COLO668 (cell line): ENCODE results near the gene LGI2.
"Not testable (repeated sequence)": the region's sequence is repeated elsewhere in the genome, so short reads cannot be mapped to it uniquely, and the experiment has no call there.

Experiments
- DNase-seq: peaks from one replicate; lab custom pipeline; 2025; ENCODE audit not compliant: unreplicated experiment; lab: John Stamatoyannopoulos, UW

The LGI2 gene

GRCh38 chr4:25050370-25051078 is 19.8 kb upstream of the LGI2 start:
- DNase-seq = no peak

- no peak for DNase-seq
Measured at GRCh38 chr4:25043548-25043947, 12.8 kb upstream of the LGI2 start.

- DNase-seq = no peak
Measured at GRCh38 chr4:25033526-25033925, 2.8 kb upstream of the LGI2 start.

GRCh38 chr4:25032126-25032525 is 1.4 kb upstream of the LGI2 start:
- DNase-seq = no peak

- DNase-seq = peak; percentile 46
Measured at GRCh38 chr4:25031077-25031621, 403 bp upstream of the LGI2 start.

GRCh38 chr4:25029479-25030276 is 1.1 kb downstream of the LGI2 start:
- DNase-seq = peak; percentile 32

- no peak for DNase-seq
Measured at GRCh38 chr4:25028851-25029250, 1.9 kb downstream of the LGI2 start.

GRCh38 chr4:25022766-25023165 is 8.0 kb downstream of the LGI2 start:
- DNase-seq = no peak

GRCh38 chr4:25021216-25021615 is 9.5 kb downstream of the LGI2 start:
- DNase-seq = no peak

- DNase-seq = no peak
Measured at GRCh38 chr4:25020236-25020635, 10.5 kb downstream of the LGI2 start.

- no peak for DNase-seq
Measured at GRCh38 chr4:25019501-25019900, 11.2 kb downstream of the LGI2 start.

GRCh38 chr4:25015012-25015411 is 15.7 kb downstream of the LGI2 start:
- DNase-seq = no peak

GRCh38 chr4:25014662-25014983 is 16.1 kb downstream of the LGI2 start:
- DNase-seq = not testable (repeated sequence)

- no peak for DNase-seq
Measured at GRCh38 chr4:25013756-25014661, 16.7 kb downstream of the LGI2 start.

GRCh38 chr4:25012655-25013054 is 18.1 kb downstream of the LGI2 start:
- DNase-seq = no peak

- no peak for DNase-seq
Measured at GRCh38 chr4:25011135-25011866, 19.4 kb downstream of the LGI2 start.

GRCh38 chr4:25007598-25007997 is 23.1 kb downstream of the LGI2 start:
- no peak for DNase-seq

- DNase-seq = no peak
Measured at GRCh38 chr4:25002681-25003080, 28.1 kb downstream of the LGI2 start.

GRCh38 chr4:25001509-25001908 is 29.2 kb downstream of the LGI2 start:
- DNase-seq = no peak

- no peak for DNase-seq
Measured at GRCh38 chr4:25000639-25001038, 30.1 kb downstream of the LGI2 start.
